ENCODE measurements around the gene DGAT2L6.

DNA sequence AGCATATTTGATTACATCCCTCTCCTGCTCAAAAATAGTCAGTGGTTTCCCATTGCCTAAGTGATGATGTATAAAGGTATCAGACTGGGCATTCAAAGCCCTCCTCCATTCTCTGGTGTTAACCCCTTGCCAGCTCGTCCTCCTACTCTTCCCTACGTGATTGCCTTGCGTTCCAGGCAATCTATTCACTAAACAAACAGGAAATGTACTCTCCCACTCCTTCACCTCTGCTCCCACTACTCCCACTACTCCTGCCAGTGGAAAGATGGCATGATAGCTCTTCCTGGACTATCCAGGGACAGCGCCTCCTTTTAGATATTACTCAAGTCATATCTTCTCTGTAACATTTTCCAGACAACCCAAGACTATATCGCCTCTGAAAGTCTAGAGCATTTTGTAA lies 5.8 kb downstream of the DGAT2L6 start:
- TF ChIP-seq EZH2 (IDR thresholded peaks at IDR 0.05) (no peak), CTCF (IDR thresholded peaks at IDR 0.05) (no peak)
